ENCODE data around the gene MKNK1.
"Not testable (repeated sequence)": the region's sequence is repeated elsewhere in the genome, so short reads cannot be mapped to it uniquely, and the experiment has no call there.

MKNK1 gene

DNA sequence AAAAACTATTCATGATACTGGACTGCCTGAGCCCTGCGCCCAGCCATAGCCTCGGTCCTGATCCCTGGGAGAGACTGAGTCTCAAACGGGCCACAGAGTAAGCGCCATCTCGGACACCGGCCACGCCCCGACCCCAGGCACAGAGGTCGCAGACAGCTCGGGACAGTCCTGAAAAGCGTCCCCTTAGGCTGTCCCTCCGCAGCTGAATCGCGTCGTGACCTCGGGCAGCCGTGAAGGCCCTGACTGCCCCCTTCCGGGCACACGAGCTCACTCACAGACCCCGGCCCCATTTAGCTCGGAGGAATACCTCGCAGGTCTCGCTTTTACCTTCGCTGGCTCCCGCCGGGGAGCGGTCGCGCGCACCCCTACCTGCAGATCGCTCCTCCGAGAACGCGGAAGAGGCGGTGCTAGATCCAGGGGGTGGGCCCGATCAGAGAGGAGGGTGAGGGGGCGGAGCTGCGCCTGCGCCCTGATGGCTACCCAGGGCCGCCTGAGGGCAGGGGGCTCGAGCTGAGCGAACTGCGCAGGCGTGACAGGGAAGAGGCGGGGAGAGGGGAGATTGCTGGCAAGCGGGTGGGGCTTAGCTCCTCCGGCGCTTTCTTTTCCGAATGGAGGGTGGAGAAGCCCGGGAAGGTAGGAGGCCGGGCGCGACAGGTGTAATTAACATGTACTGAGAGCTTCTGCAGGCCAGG is at the start of gene MKNK1:
Gene MKNK1, minus strand, starts transcription at position 411 of the 692 bp plus-strand sequence. CDS start 20,941 bp downstream, outside the sequence.
- DNase-seq, result peak; percentile 99

- no peak for DNase-seq
Observed at GRCh38 chr1:46653405-46653958, 49.4 kb upstream of the MKNK1 start.

DNA sequence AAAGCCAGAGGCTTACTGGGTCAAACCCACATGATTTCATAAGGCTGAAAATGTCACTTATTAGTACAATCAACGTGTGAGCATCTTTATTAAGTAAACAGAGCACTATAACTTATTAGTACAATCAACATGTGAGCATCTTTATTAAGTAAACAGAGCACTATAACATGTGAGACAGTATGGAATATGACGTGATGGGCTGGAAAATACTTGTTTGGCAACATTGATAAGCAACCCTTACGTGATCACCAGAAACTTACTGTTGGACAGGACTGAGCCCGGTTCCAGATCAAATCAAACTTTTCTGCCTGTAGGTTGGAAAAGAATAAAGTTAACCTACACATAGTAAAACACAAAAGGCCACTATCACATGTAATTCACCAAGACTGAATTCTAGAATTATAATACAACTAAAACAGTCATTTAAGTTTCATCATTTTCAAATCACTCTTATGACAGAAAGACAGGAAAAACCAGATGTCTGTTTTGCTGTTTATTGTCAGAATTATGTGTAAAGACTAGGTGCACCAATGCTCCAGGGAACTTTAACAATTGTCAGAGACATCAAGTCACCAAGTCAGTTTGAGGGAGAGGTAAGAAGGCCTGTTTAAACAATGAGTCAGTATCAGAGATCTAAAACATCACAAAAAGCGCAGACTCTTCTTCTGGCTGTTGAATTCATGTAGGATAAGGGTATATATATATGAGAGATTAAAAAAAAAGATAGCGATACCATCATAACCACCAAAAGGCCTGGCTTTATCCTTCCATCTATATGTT is 48.4 kb upstream of the MKNK1 start:
- no peak for DNase-seq

DNA sequence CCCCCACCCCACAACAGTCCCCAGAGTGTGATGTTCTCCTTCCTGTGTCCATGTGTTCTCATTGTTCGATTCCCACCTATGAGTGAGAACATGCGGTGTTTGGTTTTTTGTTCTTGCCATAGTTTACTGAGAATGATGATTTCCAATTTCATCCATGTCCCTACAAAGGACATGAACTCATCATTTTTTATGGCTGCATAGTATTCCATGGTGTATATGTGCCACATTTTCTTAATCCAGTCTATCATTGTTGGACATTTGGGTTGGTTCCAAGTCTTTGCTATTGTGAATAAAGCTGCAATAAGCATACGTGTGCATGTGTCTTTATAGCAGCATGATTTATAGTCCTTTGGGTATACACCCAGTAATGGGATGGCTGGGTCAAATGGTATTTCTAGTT is 47.1 kb upstream of the MKNK1 start:
- DNase-seq, result not testable (repeated sequence)

- DNase-seq, result no peak
Observed at GRCh38 chr1:46650491-46650890, 46.4 kb upstream of the MKNK1 start.

DNA sequence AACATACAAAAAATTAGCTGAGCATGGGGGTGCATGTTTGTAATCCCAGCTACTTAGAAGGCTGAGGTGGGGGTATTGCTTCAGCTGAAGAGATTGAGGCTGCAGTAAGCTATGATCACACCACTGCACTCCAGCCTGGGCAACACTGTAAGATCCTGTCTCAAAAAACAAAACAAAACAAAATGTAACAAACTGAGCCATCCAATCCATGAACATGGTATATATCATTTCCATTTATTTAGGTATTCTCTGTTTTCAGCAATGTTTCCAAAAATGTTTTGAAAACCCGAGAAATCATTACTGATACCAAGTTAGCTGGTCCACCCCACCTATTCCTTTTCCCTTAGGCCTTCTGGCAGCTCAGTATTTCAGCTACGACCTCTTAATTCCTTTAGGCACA is 45.7 kb upstream of the MKNK1 start:
- no peak for DNase-seq

DNA sequence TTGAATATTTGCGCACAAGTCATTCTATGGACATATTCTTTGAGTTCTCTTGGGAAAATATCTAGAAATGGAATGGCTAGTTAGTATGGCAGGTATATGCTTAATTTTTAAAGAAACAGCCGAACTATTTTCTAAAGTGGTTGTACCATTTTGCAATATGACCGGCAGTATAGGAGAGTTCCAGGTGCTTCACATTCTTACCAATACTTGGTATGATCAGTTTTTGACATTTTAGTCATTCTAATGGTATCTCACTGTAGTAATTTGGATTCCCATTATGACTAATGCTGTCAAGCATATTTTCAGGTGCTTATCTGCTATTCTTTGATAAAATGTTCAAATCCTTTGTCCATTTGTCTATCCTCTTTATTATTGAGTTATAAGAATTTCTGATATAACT is 43.5 kb upstream of the MKNK1 start:
- no peak for DNase-seq

GRCh38 chr1:46646844-46647243 is 42.8 kb upstream of the MKNK1 start:
- no peak for DNase-seq

DNA sequence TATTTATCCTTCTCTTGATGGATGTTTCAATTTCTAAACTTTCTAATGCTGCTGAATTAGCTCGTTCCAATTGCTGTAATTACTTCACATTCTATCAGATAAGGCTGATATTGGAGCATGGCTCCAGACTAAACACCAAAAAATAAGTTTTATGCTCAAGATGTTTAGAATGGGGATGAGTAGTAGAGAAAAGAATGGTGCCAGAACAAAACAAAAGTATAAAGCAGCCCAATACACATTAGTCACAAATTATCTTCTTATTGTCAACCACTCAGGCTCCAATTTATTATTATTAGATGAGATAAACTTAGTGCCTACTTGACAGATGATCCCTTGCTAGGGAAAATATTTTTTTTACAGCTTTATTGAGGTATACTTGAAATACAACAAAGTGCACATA is 42.3 kb upstream of the MKNK1 start:
- no peak for DNase-seq

- no peak for DNase-seq
Observed at GRCh38 chr1:46645815-46646214, 41.7 kb upstream of the MKNK1 start.

DNA sequence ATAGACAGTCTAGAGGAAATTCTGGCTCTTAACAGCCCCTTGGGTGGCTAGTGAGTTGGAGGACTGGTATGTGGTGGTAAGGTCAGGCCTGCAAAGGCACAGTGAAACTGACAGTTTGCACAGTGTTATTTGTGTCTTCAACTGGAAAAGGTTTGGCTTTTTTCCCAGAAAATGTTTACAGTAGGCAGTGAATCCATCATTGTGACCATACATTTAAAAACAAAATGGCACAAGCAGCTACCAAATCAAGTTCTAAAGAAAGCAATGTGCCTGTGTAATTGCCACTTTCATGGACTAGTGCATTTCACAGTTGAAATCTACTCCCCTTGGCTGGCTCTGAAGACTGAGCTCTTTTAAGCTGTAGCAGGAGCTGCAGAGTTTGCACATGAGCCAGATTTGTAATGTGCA is 39.3 kb upstream of the MKNK1 start:
- no peak for DNase-seq

DNA sequence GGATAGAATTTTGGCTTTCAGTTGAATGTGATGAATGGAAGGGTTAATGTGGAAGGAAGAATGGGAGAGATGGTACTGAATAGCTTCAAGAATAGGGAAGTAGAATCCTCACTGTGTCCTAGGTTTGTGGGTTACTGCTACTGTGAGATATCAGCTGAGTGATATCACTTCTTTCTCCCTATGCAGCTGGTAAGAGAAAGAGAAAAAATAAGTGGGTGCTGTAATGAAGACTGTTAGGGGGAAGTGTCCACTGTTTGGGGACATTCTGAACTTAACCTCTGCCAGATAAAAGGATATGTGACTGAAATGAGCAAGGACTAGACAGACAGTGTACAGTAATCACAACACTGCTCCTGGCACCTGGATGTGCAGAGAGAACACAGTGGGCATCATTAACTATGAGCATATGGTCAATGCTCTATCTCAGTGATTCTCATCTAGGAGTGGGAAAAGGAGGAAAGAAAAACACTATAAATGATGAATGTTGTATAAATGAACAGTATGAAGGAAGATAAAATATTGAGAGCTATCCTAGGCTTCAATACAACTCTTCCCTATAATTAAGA is 38.1 kb upstream of the MKNK1 start:
- DNase-seq, result no peak

- DNase-seq, result no peak
Observed at GRCh38 chr1:46639547-46639946, 35.5 kb upstream of the MKNK1 start.

GRCh38 chr1:46638921-46639320 is 34.9 kb upstream of the MKNK1 start:
- no peak for DNase-seq

- DNase-seq, result no peak
Observed at GRCh38 chr1:46637444-46638083, 33.5 kb upstream of the MKNK1 start.

- no peak for DNase-seq
Observed at GRCh38 chr1:46635205-46635604, 31.1 kb upstream of the MKNK1 start.

GRCh38 chr1:46630719-46631118 is 26.7 kb upstream of the MKNK1 start:
- DNase-seq, result no peak

DNA sequence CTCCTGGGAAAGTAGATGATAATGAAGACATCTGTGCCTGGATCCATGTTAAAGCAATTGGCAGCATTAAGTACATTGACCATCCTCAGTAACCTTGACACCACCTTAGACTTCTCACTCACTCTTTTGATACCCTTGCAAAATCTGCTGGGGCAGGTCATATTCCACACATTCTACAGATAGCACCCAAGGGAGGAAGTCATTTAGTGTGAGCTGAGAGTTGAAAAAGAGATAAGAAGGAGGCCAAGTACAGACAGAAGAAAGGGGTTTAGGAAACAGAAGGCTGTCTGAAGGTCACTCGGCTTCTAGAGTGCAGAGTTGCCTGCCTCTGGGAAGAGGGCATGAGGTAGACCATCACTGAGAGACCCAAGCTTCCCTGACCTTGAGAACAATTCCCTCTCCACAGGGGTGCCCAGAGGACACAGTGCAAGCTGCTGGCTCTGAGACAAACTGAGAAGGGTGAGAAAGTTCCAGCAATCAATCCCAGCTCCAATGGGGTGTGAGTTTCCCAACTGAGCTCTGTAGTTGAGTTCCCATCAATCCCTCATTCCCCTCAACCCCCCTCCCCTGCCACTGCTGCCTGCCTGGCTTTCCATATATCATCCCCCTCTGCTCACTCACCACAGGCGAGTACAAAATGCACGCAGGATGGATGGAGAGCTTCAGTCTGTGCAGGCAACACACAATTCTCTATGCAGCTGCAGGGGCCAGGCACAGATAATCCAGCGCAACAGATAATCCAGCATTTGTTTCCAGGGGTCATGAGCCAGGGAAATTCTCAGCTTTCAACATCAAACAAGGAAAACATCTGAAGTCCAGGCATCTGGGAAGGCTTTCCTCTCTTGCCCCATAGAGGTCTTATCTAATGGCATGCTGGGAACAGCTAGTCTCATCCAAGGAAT is 19.9 kb upstream of the MKNK1 start:
- DNase-seq, result no peak

DNA sequence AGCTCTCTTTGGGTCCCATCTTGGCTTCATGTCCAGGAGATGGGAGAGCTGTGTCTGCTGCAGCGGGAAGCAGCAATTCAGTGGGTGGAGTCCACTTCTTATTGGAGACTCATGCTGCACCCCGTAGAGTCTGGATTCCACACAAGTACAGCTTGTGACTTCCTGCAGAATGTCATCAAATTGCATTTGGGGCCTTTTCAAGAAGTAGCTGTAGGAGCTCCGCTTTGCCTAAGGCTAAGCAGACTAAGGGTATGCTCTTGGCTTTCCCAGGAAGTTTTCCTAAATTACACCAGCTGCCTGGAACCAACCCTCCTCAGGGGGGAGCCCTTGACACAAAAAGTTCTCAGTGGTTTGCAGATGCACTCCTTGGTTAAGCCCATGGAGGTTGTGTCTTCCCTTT is 18.3 kb upstream of the MKNK1 start:
- DNase-seq, result no peak

GRCh38 chr1:46621930-46622329 is 17.9 kb upstream of the MKNK1 start:
- DNase-seq, result no peak

- no peak for DNase-seq
Observed at GRCh38 chr1:46619656-46620258, 15.7 kb upstream of the MKNK1 start.
